Gastroesophageal sphincter (tissue), 3 donors: Measurements from ENCODE around the gene PRODH.

Source experiments
- CTCF ChIP-seq, 4 experiments: fragments of 200-600 bp in 2 of 4; fragments of 450-650 bp in 2 of 4; sonication (generic) in 1 of 4; IDR thresholded peaks; one replicate each; pipeline ENCODE4 v1.5.1; 2017 to 2019; ENCODE audit warnings: antibody characterized with exemption in 4 of 4, mild to moderate bottlenecking in 2 of 4, moderate library complexity in 2 of 4
- EP300 ChIP-seq: sonication (generic); formaldehyde crosslinking; IDR thresholded peaks from one replicate; pipeline ENCODE4 v1.6.1; 2017; ENCODE audit warnings: antibody characterized with exemption, mild to moderate bottlenecking
- POLR2A ChIP-seq, 2 donors: fragments of 450-650 bp; IDR thresholded peaks; one replicate each; pipeline ENCODE4 v1.6.1; 2017; ENCODE audit warnings: antibody characterized with exemption in 2 of 2, mild to moderate bottlenecking in 2 of 2, moderate library complexity in 1 of 2
- POLR2AphosphoS5 ChIP-seq: sonication (generic); formaldehyde crosslinking; IDR thresholded peaks from one replicate; pipeline ENCODE4 v1.6.1; 2017; ENCODE audit warnings: antibody characterized with exemption

- TF ChIP-seq CTCF (IDR thresholded peaks at IDR 0.05) = no peak
- TF ChIP-seq POLR2A (IDR thresholded peaks at IDR 0.05) = no peak
- TF ChIP-seq EP300 = no peak
- TF ChIP-seq POLR2AphosphoS5 = no peak
Observed at GRCh38 chr22:18962308-18962635, 26.2 kb upstream of the PRODH start.
